OCI-LY7 (cell line): Measurements from ENCODE around the gene SULF2. TPM values are rescaled to one million over a fixed set of nuclear protein-coding genes. Genes with fewer than 3 reads are reported as not detected.

Experiments used
- BruUV-seq: library from RNA; stranded (reverse); fragments of 400-500 nt; replicated peaks from 2 replicates; lab custom pipeline; 2021; lab: Mats Ljungman, UMichigan
- CTCF ChIA-PET: fragments of 300-600 bp; sonication (Branson Sonifier 250); formaldehyde crosslinking; loops from one replicate; lab custom pipeline; 2022; ENCODE audit warnings: antibody characterized with exemption; ENCODE audit not compliant: unreplicated experiment; lab: Charles Lee
- POLR2A ChIA-PET: fragments of 300-600 bp; sonication (Branson Sonifier 250); formaldehyde crosslinking; loops from one replicate; lab custom pipeline; 2022; ENCODE audit warnings: antibody characterized with exemption; lab: Charles Lee
- DNase-seq: peaks from one replicate; pipeline ENCODE4 v3.0.0-alpha.2; 2015; ENCODE audit warnings: low spot score
- H2AFZ ChIP-seq: fragments of 200-600 bp; sonication (generic), shearing (Covaris generic); 2 replicates; pipeline ENCODE4 v1.6.1; 2014; ENCODE audit warnings: mild to moderate bottlenecking, antibody characterized with exemption, low read length, moderate library complexity
- H3K27ac ChIP-seq: fragments of 200-600 bp; sonication (generic); 2 replicates; pipeline ENCODE4 v1.5.1; 2014; ENCODE audit warnings: mixed run types, low read depth, mild to moderate bottlenecking, moderate library complexity, low read length, inconsistent platforms; ENCODE audit not compliant: poor library complexity, severe bottlenecking
- H3K36me3 ChIP-seq: fragments of 200-600 bp; sonication (generic); 2 replicates; pipeline ENCODE4 v1.6.1; 2014; ENCODE audit warnings: mild to moderate bottlenecking, antibody characterized with exemption, low read length, moderate library complexity, mixed read lengths; ENCODE audit not compliant: insufficient read depth
- H3K4me1 ChIP-seq: fragments of 200-600 bp; sonication (generic); 2 replicates; pipeline ENCODE4 v1.5.1; 2014; ENCODE audit warnings: mild to moderate bottlenecking, low read length; ENCODE audit not compliant: insufficient read depth, poor library complexity, severe bottlenecking
- H3K4me2 ChIP-seq: fragments of 200-600 bp; sonication (generic); 2 replicates; pipeline ENCODE4 v1.6.1; 2014; ENCODE audit warnings: mild to moderate bottlenecking, low read length
- H3K4me3 ChIP-seq: fragments of 200-600 bp; sonication (generic); 2 replicates; pipeline ENCODE4 v1.5.1; 2014; ENCODE audit warnings: mild to moderate bottlenecking, low read depth, low read length; ENCODE audit not compliant: poor library complexity, severe bottlenecking
- H3K79me2 ChIP-seq: fragments of 200-600 bp; sonication (generic); 2 replicates; pipeline ENCODE4 v1.6.1; 2016; ENCODE audit warnings: low read depth, mild to moderate bottlenecking, low read length, moderate library complexity, mixed read lengths; ENCODE audit not compliant: insufficient read depth
- H3K9me2 ChIP-seq: fragments of 200-600 bp; sonication (generic); 2 replicates; pipeline ENCODE4 v1.6.1; 2016; ENCODE audit warnings: mild to moderate bottlenecking, low read length, mixed read lengths; ENCODE audit not compliant: insufficient read depth
- H3K9me3 ChIP-seq: fragments of 200-600 bp; sonication (generic); 2 replicates; pipeline ENCODE4 v1.6.1; 2014; ENCODE audit warnings: mild to moderate bottlenecking, mixed run types, low read length, mixed read lengths
- H4K20me1 ChIP-seq: fragments of 200-600 bp; sonication (generic); 2 replicates; pipeline ENCODE4 v1.6.1; 2014; ENCODE audit warnings: mild to moderate bottlenecking, antibody characterized with exemption, low read length, moderate library complexity, mixed read lengths; ENCODE audit not compliant: insufficient read depth
- EZH2phosphoT487 ChIP-seq: fragments of 200-600 bp; sonication (generic); IDR thresholded peaks from 2 replicates; pipeline ENCODE4 v1.6.1; 2018; ENCODE audit warnings: low read depth, borderline replicate concordance, mild to moderate bottlenecking, mixed run types, antibody characterized with exemption, low read length, moderate library complexity, mixed read lengths
- intact Hi-C: fragments of 100-400 bp; cut with micrococcal nuclease; formaldehyde crosslinking; loops from one replicate; pipeline ENCODE4 v1.10.0; 2022; ENCODE audit not compliant: unreplicated experiment
- total RNA-seq, 2 experiments: library from RNA; depleted of rRNA in 1 of 2; stranded (reverse); fragments of >200 nt in 1 of 2; shearing (Covaris generic) in 1 of 2; gene quantifications; 2 replicates each; pipeline ENCODE4 v1.2.3, GENCODE V29; 2014 to 2022
- TF ChIP-seq, protein P1 (sequence below): fragments of 200-600 bp; sonication (generic); conservative IDR thresholded peaks from 2 replicates; pipeline ENCODE4 v1.5.1; 2014; ENCODE audit warnings: mild to moderate bottlenecking, antibody characterized with exemption, low read length, moderate library complexity, mixed read lengths

Gene SULF2
- total RNA-seq, 2 experiments from 2014 or later: 0.03 to 0.51 TPM

DNA sequence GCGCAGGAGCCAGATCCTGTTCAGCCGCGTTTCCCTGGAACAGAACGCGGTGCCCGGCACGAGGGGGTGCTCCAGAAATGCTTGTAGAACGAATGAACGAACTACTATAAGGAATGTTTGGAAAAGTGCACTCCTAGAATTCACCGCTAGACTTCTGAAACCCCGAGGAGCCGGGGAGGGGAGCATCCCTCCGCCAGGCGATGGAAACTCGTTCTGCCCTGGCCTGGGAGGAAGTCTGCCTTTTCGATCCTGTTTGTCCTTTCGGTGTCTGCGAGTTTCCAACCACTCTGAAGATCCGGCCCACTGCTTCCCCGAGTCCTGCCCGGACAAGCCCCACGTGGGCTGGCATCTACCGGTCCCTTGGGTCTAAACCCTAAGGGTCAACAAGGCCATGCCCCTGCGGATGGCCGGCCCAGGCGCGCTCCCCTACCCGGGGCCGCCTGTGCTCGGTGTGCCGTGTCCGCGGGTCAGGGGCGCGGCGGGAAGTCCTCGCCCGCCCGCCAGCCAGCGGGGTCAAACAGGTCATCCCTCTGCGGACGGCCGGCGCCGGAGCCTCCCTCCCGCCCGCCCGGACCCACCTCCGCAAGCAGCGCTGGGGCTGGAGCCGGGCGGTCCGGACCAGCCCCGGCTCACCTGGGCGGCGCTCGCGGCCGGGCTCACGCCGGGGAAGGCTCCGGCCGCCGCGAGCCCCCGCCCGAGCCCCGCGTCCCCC lies 526 bp downstream of the SULF2 start:
- intact Hi-C loops: no loop called here
- TF ChIP-seq, protein P1, sequence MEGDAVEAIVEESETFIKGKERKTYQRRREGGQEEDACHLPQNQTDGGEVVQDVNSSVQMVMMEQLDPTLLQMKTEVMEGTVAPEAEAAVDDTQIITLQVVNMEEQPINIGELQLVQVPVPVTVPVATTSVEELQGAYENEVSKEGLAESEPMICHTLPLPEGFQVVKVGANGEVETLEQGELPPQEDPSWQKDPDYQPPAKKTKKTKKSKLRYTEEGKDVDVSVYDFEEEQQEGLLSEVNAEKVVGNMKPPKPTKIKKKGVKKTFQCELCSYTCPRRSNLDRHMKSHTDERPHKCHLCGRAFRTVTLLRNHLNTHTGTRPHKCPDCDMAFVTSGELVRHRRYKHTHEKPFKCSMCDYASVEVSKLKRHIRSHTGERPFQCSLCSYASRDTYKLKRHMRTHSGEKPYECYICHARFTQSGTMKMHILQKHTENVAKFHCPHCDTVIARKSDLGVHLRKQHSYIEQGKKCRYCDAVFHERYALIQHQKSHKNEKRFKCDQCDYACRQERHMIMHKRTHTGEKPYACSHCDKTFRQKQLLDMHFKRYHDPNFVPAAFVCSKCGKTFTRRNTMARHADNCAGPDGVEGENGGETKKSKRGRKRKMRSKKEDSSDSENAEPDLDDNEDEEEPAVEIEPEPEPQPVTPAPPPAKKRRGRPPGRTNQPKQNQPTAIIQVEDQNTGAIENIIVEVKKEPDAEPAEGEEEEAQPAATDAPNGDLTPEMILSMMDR: no peak
- TF ChIP-seq EZH2phosphoT487: no peak
- Histone ChIP-seq H3K4me2 (no peak overlapping the region), H3K9me2 (no peaks in the 10 kb centered on the region), H4K20me1 (no peaks in the 10 kb centered on the region), H3K79me2 (no peaks in the 10 kb centered on the region), H3K27ac (no peak overlapping the region), H3K9me3 (no peaks in the 10 kb centered on the region), H3K4me3 (no peak overlapping the region), H3K4me1 (no peaks in the 10 kb centered on the region), H3K36me3 (no peaks in the 10 kb centered on the region), H2AFZ (no peak overlapping the region)
- no TSS peak for BruUV-seq
- no peak for DNase-seq
- POLR2A ChIA-PET: no interaction called here
- CTCF ChIA-PET: interaction anchor here (0.6 kb wide), 1 partner anchor 21 kb away, joined by 4 read pairs; no protein-coding TSS in a partner anchor

DNA sequence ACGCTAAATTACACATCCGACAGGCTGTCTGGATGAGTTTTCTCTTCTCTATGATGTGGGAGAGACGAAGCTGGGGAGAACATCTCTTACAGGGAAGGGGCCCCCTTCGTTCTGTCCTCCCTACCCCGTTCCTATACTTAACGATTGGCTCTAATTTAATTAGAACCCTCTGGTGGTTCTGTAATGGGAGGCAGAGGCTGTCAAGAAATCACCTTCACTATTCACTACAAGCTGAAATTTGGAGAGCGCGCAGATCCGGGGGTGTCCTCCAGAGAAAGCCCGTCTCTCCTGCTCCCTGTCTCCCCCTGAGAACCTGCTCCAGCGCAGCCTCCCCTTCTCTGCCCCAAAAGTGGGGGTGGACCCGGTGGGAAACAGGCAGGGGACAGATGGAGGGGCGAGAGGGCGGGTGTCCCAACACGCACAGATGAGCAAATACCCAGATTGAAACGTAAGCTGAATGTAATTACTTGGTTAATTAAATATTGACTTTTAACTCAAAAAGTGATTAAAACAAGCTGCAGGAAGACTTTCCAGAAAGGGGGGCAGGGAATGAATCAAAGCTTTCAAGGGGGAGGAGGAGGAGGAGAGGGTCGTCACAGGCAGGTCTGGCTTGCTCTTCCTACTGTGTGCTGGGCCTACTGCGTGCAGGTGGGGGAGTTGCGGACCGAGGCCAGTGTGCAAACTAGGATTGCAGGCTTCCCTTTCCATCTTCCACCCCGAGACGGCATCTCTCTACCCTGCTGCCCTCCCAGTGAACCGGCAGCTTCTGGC lies 1.3 kb downstream of the SULF2 start:
- no TSS peak for BruUV-seq
- CTCF ChIA-PET: interaction anchor here (0.6 kb wide), 1 partner anchor 21 kb away, joined by 4 read pairs; no protein-coding TSS in a partner anchor
- H2AFZ ChIP-seq: no peak overlapping the region
- H3K4me1 ChIP-seq: no peaks in the 10 kb centered on the region
- no peaks in the 10 kb centered on the region for H3K36me3 ChIP-seq
- no peaks in the 10 kb centered on the region for H3K9me3 ChIP-seq
- no peak for DNase-seq
- POLR2A ChIA-PET: interaction anchor here (0.6 kb wide), 1 partner anchor 463 kb away, joined by 3 read pairs; no protein-coding TSS in a partner anchor
- H3K79me2 ChIP-seq: no peaks in the 10 kb centered on the region
- H3K4me2 ChIP-seq: no peak overlapping the region
- intact Hi-C loops: no loop called here
- no peaks in the 10 kb centered on the region for H4K20me1 ChIP-seq
- no peak overlapping the region for H3K27ac ChIP-seq
- TF ChIP-seq, protein P1: no peak
- no peak for TF ChIP-seq EZH2phosphoT487
- H3K4me3 ChIP-seq: no peak overlapping the region
- H3K9me2 ChIP-seq: no peaks in the 10 kb centered on the region
